Measurements from ENCODE around the gene UBR3.

DNA sequence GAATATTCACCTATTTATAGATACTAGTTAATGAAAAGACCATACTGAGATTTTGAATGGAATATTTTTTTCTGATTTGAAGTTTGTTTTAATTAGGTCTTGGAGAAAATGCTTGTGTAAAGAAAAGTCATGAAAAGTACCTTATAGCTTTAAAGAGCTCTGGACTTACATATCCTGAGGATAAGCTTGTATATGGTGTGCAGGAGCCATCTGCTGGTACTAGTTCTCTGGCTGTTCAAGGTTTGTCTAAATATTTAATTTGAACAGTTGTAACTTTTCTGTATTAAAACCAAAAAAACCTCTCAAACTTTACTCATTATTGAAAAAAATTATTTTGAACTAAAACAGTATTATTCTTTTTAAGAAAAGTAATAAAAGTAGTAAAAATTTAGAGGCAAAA, 50.1 kb downstream of the UBR3 start:
- no peak for TF ChIP-seq EZH2phosphoT487 (IDR thresholded peaks at IDR 0.05; ENCODE audit: low read length)
- TF ChIP-seq, protein P1, sequence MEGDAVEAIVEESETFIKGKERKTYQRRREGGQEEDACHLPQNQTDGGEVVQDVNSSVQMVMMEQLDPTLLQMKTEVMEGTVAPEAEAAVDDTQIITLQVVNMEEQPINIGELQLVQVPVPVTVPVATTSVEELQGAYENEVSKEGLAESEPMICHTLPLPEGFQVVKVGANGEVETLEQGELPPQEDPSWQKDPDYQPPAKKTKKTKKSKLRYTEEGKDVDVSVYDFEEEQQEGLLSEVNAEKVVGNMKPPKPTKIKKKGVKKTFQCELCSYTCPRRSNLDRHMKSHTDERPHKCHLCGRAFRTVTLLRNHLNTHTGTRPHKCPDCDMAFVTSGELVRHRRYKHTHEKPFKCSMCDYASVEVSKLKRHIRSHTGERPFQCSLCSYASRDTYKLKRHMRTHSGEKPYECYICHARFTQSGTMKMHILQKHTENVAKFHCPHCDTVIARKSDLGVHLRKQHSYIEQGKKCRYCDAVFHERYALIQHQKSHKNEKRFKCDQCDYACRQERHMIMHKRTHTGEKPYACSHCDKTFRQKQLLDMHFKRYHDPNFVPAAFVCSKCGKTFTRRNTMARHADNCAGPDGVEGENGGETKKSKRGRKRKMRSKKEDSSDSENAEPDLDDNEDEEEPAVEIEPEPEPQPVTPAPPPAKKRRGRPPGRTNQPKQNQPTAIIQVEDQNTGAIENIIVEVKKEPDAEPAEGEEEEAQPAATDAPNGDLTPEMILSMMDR (IDR thresholded peaks at IDR 0.05; ENCODE audit: low read length), result no peak

All from MM.1S (cell line).